Keratinocyte (primary cell): ENCODE results near the gene NCOR1.

Experiments
- EZH2 ChIP-seq: IDR thresholded peaks from one replicate; pipeline ENCODE4 v1.6.1; 2012; ENCODE audit warnings: inconsistent platforms, mild to moderate bottlenecking, low read length, moderate library complexity
- TF ChIP-seq, protein P1 (sequence below), 3 experiments: IDR thresholded peaks in 1 of 3; conservative IDR thresholded peaks in 1 of 3; optimal IDR thresholded peaks in 1 of 3; 2 replicates in 2 of 3; 3 replicates in 1 of 3; pipeline versions ENCODE3 to v1.5.1; 2011; ENCODE audit warnings: low read length in 3 of 3, mild to moderate bottlenecking in 3 of 3, moderate library complexity in 2 of 3, control low read depth in 1 of 3, inconsistent platforms in 1 of 3; ENCODE audit not compliant: insufficient read depth in 2 of 3; ENCODE audit errors: extremely low read depth in 1 of 3

GRCh38 chr17:16066125-16066524, 149.2 kb downstream of the NCOR1 start:
- TF ChIP-seq EZH2, result no peak
- TF ChIP-seq, protein P1, sequence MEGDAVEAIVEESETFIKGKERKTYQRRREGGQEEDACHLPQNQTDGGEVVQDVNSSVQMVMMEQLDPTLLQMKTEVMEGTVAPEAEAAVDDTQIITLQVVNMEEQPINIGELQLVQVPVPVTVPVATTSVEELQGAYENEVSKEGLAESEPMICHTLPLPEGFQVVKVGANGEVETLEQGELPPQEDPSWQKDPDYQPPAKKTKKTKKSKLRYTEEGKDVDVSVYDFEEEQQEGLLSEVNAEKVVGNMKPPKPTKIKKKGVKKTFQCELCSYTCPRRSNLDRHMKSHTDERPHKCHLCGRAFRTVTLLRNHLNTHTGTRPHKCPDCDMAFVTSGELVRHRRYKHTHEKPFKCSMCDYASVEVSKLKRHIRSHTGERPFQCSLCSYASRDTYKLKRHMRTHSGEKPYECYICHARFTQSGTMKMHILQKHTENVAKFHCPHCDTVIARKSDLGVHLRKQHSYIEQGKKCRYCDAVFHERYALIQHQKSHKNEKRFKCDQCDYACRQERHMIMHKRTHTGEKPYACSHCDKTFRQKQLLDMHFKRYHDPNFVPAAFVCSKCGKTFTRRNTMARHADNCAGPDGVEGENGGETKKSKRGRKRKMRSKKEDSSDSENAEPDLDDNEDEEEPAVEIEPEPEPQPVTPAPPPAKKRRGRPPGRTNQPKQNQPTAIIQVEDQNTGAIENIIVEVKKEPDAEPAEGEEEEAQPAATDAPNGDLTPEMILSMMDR (optimal IDR thresholded peaks at IDR 0.05 in 1 of 3, IDR thresholded peaks at IDR 0.05 in 1 of 3, conservative IDR thresholded peaks at IDR 0.05 in 1 of 3; ENCODE audit: extremely low read depth in 1 of 3, insufficient read depth in 2 of 3, low read length in 3 of 3), result no peak
